ENCODE measurements around the gene KRT80. TPM values are rescaled to one million over a fixed set of nuclear protein-coding genes. Genes with fewer than 3 reads are reported as not detected.

Gene KRT80
- total RNA-seq, 1 experiment from 2014 or later, result 0.11 TPM

DNA sequence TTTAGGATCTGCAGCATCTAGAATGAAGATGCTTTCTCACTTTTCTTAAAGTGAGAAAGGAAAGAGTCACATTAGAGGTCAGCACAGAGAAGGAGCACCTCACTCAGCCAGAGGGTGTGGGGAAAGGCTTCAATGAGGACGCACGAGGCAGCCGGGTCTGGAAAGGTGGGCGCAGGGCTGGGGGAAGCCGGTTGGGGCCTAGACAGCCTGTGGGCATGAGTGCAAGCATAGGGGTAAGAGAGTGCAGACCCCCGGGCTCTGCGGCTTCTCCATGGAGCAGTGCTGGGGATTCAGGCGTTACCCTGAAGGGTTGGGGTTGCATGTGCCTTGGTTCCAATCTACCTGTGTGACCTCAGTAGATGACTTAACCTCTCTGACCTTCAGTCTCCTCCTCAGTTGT is 49.9 kb downstream of the KRT80 start:
- in situ Hi-C loops (cut with HindIII; ENCODE audit: low pct_unique_long_range_greater_than_20kb, low sequenced_read_pairs), result no loop called here
- no peak for DNase-seq (ENCODE audit: low read depth, low spot score)

DNA sequence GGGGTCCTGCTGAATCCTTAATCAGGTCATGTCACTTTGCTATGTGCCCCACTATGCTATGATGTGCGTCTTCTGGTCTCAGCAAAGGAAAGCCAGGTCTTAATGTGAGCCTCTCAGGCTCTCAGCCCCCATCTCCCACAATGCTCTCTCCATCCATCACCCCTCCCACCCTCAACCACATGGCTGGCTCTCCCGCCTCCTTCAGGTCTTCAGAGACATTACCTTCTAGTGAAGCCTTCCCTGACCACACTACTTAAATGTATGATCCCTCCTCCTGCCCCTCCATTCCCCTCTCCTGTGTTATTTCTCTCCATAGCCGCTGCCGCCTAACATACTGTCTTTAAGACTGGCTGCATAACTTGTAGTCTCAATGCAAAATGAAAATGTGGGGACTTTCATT is 50.5 kb downstream of the KRT80 start:
- peak; percentile 45 for DNase-seq (ENCODE audit: low read depth, low spot score)
- in situ Hi-C loops (cut with HindIII; ENCODE audit: low pct_unique_long_range_greater_than_20kb, low sequenced_read_pairs), result no loop called here

DNA sequence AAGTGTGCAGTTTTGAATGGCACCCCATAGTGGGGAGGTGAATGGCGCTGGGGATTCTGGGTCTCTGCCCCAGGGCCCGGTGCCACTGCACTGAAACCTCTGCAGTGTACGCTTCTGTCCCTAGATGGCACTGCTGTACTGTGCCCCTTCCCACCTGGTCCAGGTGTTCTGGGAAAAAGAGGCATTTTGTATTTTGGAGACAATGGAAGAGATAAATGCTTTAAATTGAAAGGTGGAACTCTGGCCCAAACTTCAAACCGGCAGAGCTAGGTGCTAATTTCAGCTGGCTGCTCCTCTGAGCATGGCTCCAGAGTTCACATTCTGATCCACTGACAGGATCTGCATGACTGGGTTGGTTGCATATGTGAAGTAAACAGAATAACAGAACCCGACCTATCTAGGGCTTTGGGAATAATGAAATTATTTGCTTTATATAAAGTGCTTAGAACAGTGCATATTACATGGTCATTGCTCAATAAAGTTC is 52.2 kb downstream of the KRT80 start:
- peak; percentile 61 for DNase-seq (ENCODE audit: low read depth, low spot score)
- in situ Hi-C loops (cut with HindIII; ENCODE audit: low pct_unique_long_range_greater_than_20kb, low sequenced_read_pairs), result no loop called here

DNA sequence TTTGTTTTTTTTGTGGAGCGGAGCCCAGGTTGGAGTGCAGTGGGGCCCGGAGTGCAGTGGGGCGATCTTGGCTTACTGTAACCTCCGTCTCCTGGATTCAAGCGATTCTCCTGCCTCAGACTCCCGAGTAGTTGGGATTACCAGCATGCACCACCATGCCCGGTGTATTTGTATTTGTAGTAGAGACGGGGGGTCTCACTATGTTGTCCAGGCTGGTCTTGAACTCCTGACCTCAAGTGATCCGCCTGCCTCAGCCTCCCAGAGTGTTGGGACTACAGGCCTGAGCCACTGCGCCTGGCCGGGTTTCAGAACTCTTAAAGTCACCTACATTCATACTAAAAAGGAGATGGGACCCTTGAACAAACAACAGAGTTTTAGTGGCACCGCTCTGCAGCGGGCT is 52.7 kb downstream of the KRT80 start:
- in situ Hi-C loops (cut with HindIII; ENCODE audit: low pct_unique_long_range_greater_than_20kb, low sequenced_read_pairs), result no loop called here
- DNase-seq (ENCODE audit: low read depth, low spot score), result no peak

DNA sequence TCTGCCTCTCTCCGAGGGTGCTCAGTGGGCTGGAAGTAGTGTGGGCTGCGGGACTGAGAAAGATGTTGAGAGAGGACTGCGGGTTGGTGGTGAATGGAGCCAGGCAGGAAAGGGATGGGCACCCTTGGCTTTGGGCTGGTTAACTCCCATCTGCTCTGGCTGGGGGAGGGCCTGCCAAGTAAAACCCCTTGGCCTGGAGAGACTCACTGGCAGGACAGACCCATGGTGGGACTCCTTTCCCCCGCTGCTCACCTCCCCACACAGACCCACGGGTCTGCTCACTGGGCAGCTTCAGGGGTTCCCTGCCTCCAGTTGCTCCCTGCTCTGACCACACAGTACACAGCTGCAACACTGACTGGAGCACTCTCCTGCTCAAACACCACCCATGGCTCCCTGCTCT is 54.1 kb downstream of the KRT80 start:
- no peak for DNase-seq (ENCODE audit: low read depth, low spot score)
- in situ Hi-C loops (cut with HindIII; ENCODE audit: low pct_unique_long_range_greater_than_20kb, low sequenced_read_pairs), result no loop called here

DNA sequence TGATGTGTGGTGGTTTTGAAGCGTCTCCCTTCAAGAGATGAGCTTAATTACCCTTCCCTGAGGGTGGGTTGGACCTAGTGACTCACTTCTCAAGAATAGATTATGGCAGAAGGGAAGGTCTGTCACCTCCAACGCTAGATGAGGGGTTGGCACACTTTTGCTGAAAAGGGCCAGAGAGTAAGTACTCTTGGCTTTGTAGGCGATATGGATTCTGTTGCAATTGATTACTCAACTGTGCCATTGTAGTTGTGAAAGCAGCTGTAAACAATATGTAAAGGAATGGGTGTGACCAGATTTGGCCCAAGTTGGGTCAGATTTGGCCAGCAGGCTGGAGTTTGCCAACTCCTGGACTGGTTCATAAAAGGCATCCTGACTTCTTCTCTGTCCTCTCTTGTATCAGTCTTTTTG is 59.1 kb downstream of the KRT80 start:
- in situ Hi-C loops (cut with HindIII; ENCODE audit: low pct_unique_long_range_greater_than_20kb, low sequenced_read_pairs), result no loop called here
- DNase-seq (ENCODE audit: low read depth, low spot score), result no peak

DNA sequence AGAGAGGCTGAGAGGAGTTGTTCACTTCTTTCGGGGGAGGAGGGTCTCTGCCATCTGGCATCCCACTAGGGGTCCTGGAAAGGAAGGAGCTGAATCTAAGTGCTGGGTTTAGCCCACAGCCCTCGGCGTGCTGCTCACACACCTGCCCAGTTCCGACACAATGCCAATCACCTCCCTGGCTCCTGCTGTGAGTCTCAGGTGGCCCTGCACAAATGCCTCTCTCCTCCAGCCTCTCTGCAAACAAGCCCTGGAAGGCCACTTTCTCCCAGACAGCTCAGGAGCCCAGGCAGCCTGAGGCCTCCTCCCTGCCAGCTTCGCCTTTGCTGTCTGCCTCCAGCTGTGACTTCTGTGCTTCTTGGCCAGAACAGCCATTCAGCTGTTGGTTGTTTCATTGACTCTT is 61.1 kb downstream of the KRT80 start:
- in situ Hi-C loops (cut with HindIII; ENCODE audit: low pct_unique_long_range_greater_than_20kb, low sequenced_read_pairs), result no loop called here
- DNase-seq (ENCODE audit: low read depth, low spot score), result no peak

DNA sequence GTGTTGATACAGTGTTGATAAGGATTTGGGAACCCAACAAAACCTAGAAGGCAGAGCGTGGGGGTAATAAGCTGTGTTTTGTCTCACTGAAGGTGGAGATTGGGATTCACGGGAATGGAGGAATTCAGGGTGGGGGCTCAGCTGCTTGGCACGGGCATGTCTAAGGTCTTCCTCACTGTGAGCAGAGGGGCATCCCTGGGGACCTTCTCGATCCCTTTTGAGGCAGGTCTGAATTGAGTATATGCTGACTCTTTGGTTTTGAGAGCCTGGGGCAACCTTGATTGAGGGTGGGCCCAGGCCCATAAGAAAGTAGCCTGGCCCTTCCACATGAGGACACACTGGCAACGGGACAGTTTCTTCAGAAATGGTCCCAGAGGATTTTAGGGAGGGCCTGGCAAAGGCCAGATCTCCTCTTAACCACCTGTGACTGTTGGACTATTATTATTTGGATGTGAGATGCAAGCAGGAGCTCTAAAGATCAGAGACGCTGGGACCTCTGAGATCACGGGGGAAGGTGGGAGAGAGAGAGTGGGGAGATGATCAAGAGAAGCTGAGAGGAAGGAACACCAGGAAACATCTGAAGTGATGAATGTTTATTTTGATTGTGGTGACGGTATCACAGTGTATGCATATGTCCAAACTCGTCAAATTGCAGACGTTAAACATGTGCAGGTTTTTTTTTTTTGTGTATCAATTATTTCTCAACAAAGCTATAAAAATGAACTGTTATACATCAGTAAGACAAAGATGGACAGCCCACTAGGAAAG is 63.9 kb downstream of the KRT80 start:
- in situ Hi-C loops (cut with HindIII; ENCODE audit: low pct_unique_long_range_greater_than_20kb, low sequenced_read_pairs), result no loop called here
- no peak for DNase-seq (ENCODE audit: low read depth, low spot score)

DNA sequence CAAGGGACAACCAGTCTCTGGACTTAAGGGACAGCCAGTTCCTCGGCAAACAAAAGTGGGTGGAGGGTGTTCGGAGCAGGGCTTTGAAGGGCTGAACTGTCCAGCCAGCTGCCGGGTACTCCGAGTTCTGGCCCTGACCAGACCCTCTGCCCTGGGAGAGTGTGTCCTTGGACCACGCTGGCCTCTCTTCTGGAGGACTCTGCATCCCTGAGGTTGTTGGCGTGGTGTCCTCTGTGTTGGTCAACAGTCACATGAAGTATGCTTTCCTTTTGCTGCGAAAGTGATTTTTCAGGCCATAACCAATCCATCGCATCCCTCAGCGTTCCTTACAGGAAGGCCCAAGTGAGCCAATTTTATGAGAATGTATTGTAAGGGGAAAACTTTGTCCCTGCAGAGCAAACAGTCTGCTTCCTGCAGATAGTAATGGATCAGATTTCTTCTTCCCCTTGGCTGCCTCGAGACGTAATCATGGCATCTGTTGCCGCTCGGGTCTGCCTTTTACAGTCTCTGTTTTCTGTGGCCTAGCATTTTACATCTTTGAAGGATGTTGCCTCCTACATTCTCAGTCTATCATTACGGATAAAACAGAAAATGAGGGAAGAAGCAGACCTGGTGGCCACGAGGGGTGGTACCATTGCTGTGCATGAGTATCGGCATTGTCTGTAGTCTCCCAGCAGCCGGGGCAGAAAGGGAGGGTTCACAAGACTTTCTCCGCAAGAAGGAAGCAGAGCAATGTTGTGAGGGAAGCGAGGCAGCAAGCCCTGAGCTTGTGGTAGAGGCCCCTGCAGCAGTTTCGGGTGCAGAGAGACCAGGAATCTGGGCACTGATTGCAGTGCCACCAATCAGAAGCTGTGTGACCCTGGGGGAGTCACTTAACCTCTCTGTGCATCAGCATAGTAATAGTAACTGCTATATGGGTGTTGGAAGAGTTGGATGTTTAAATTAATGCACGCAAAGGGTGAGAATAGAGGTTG is 64.9 kb downstream of the KRT80 start:
- no peak for DNase-seq (ENCODE audit: low read depth, low spot score)
- in situ Hi-C loops (cut with HindIII; ENCODE audit: low pct_unique_long_range_greater_than_20kb, low sequenced_read_pairs), result no loop called here

DNA sequence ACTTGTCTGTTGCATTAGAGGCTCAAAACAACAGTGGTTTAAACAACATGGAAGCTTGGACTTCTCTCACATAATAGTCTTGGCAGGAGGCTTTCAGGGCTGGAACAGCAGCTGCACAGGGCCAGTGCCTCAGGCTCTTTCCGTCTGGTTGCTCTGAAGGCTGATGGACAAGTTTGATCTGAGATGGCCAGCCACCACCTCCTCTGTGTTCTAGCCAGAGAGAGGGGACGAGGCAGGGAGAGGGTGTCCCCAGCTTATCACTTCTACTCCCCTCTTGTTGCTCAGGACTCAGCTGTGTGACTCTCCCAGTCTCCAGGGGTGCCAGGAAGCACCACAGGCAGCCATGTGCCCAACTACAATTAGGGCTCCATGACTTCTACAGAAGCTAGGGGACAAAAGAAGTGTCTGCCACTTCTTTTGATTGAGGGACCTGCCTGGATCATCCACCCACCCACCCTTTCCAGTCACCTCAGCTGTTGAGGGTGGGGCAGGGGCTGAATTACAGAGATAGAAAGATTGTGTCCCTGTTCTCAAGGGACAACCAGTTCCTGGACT is 65.7 kb downstream of the KRT80 start:
- DNase-seq (ENCODE audit: low read depth, low spot score), result no peak
- in situ Hi-C loops (cut with HindIII; ENCODE audit: low pct_unique_long_range_greater_than_20kb, low sequenced_read_pairs), result no loop called here

DNA sequence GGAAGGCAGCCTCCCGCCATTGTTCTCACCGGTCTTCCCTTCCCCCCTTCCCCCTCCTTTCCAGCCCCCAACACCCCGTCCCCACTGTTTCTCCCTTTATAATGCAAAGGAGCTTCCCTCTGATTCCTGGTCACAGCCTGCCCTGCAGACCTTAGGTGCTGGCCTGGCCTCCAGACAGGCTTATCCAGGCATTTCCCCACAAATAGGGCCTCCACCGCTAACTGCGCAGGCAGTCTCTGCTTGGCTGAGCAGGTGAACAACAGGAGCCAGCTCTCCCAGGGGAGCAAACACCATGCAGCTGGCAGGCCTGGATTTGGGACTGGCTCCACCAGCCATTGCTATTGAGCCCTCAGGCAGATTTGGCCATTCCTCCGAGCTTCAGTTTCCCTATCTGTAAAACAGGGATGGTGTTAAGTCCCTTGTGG is 66.3 kb downstream of the KRT80 start:
- no peak for DNase-seq (ENCODE audit: low read depth, low spot score)
- in situ Hi-C loops (cut with HindIII; ENCODE audit: low pct_unique_long_range_greater_than_20kb, low sequenced_read_pairs), result no loop called here

DNA sequence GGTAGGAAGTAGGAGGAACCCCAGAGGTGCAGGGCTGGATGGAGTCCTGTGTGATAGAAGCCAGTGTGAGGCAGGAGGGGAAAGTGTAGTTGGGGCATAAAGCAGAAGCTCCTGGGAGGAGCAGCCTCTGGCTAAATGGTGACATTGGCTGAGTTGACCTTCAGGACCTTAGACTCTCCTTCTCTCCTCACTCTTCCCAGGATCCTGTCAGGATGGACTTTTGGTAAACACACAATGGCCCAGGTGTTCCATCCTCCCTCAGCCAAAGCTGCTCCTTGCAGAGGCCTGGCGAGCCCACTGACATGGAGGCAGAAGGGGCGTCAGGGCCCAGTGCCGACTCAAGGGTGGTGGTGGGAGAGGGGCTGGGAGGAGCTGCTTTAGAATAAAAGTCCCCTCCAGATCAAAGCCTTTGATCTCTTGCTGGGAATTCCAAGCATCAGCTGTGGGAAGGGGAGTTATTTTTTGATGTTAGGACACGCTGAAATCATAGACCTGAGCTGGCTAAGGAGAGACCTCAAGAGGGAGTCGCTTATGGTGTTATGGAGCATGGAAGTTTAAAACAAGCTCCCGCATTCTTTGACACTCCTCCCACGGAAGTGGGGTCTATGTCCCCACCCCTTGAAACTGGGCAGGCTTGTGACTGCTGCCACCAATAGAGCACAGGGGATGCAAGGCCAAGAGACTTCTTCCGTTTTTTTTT is 68.2 kb downstream of the KRT80 start:
- no peak for DNase-seq (ENCODE audit: low read depth, low spot score)
- in situ Hi-C loops (cut with HindIII; ENCODE audit: low pct_unique_long_range_greater_than_20kb, low sequenced_read_pairs), result no loop called here

DNA sequence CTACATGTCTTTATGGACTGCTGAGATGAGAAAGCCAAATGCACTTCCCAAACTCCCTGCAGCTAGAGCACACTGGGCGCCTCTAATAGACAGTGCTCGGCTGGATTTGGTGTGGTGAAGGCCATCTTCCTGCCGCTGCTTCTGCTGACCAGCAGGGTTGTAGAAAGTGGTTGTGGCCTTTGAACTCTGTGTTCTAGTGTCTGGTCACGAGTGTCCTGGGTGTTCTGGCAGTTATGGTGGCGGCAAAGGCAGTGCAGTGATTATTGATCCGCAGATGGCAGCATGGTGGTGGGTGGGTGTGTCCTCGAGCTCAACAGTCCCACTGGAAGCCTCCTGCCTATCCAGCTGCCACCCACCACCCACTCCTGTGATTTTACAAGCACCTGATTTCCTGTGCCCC is 68.9 kb downstream of the KRT80 start:
- no peak for DNase-seq (ENCODE audit: low read depth, low spot score)
- in situ Hi-C loops (cut with HindIII; ENCODE audit: low pct_unique_long_range_greater_than_20kb, low sequenced_read_pairs), result no loop called here

DNA sequence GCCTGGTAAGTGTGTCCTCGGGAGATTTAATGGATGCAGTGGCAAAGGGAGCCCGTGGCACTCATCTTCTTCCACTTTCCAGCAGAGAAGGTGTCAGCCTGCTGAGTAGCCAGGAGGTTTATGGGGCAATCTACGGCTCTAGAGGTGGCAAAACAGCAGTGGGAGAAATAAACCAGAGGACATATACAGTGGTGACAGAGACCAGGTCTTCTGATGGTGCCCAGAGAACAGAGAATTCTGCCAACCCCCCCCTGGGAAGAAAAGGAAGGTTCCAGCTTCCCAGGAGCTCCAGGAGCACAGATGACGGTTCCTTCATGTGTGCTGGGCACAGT is 69.3 kb downstream of the KRT80 start:
- in situ Hi-C loops (cut with HindIII; ENCODE audit: low pct_unique_long_range_greater_than_20kb, low sequenced_read_pairs), result no loop called here
- no peak for DNase-seq (ENCODE audit: low read depth, low spot score)

DNA sequence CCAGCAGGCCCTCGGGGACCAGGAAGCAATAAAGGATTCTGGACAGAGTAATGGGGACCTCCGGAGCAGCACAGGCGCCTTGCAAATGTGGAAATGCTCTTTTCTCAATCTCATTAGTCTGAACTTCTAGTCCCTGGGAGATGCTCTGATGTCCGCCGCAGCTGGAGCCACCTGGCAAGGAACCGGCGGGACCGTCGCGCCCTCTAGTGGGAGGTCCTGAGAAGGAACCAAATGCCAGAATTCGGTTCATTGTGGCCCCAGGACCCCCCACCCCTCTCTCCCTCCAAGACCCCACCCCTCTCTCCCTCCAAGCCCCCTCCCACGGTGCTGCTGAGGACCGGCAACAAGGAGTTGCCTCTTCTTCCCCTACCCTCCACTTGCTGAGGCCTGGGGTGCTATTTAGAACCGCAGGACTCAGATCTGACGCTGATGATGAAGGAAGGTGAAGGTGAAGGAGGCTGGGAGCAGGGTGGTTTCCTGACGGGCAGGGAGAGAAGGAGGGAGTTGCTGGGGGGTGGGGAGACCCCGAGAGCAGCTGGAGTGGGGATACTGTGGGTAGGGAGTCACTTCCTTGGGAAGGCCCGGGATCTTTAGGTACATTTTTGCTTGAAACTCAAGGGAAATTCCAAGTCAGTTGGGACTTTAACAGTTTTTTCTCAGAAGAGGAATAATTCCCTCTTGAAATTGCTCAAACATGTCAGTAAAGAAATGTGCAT is 69.8 kb downstream of the KRT80 start:
- peak; percentile 68 for DNase-seq (ENCODE audit: low read depth, low spot score)
- in situ Hi-C loops (cut with HindIII; ENCODE audit: low pct_unique_long_range_greater_than_20kb, low sequenced_read_pairs), result no loop called here

DNA sequence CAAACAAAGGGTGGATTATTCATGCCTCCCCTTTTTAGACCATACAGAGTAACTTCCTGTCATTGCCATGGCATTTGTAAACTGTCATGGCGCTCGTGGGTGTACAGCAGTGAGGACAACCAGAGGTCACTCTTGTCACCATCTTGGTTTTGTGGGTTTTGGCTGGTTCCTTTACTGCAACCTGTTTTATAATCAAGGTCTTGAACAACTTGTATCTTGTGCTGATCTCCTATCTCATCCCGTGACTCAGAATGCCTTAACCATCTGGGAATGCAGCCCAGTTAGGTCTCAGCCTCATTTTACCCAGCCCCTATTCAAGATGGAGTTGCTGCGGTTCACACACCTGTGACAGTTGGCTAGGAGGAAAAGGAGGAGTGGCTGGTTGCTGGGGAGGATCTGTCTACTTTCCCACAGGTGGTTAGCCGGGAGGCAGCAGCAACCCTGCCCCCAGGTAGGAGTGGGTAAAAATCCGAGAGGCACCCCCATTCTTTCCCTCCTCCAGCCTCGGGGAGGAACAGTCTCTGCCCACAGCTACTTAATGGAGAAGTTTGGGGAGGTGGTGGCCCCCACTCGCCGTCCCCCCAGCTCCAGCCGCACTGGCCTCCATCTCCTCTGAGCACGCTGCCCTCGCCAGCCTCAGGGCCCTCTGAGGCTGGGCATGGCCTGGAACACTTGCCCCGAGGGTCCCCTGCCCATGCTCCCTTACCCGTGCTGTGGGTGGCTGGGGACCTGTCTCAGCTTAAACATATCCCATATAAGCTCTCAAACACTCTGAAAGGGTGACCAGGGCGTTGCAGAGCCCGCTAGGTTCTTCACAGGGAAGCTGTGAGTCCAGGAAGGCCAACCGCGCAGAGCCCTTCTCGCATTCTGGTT is 70.6 kb downstream of the KRT80 start:
- DNase-seq (ENCODE audit: low read depth, low spot score), result peak; percentile 16
- in situ Hi-C loops (cut with HindIII; ENCODE audit: low pct_unique_long_range_greater_than_20kb, low sequenced_read_pairs), result no loop called here
